ENCODE data around the gene RAET1G.
A peak's percentile ranks its signal among the peaks of the same experiment; 100 is the strongest.

Gene RAET1G

DNA sequence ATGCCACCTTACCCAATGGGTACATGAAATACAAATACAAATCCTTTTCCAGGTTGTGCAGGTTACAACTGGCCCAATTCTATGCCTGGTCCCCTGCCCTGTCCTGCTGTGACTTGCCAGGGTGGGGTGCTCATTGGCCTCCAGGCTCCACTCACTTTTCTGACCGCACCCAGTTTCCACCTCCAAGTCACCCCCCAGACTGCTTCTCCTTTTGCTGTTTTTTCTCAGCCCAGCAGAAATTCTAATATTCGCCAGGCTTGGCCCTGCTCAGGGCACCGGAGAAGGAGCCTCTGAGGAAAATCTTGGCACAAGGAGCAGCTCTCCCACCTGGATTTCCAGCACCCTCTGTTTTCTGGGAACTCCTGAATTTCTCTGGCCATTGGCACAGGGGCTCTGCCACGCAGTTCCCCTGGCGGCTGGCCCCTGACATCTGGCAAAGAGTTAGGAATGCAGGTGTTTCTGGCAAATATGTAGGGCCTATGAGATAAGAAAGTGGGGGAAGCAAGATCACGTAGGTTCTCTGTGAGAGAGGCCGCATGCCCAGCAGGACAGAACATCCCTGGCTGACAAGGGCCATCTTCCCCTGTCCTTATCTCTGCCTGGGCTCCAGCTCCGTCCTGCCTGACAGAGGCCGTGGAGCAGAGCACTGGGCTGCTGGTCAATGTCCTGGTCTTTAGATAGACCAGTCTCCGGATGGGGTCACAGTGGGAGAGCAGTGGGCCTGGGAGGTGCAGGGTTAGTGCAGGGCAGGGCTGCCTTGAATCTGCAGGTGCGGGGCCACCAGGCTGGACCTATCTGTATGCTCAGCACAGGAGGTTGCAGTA, 22.1 kb downstream of the RAET1G start:
- Histone ChIP-seq H3K4me1 (peaks cover 3% of the 10 kb centered on the region), H3K27me3 (no peaks in the 10 kb centered on the region), H3K36me3 (no peaks in the 10 kb centered on the region), H3K4me3 (ENCODE audit: low read depth, low read length) (no peak overlapping the region), H3K9me3 (no peaks in the 10 kb centered on the region)
- DNase-seq: no peak
- TF ChIP-seq, protein P1, sequence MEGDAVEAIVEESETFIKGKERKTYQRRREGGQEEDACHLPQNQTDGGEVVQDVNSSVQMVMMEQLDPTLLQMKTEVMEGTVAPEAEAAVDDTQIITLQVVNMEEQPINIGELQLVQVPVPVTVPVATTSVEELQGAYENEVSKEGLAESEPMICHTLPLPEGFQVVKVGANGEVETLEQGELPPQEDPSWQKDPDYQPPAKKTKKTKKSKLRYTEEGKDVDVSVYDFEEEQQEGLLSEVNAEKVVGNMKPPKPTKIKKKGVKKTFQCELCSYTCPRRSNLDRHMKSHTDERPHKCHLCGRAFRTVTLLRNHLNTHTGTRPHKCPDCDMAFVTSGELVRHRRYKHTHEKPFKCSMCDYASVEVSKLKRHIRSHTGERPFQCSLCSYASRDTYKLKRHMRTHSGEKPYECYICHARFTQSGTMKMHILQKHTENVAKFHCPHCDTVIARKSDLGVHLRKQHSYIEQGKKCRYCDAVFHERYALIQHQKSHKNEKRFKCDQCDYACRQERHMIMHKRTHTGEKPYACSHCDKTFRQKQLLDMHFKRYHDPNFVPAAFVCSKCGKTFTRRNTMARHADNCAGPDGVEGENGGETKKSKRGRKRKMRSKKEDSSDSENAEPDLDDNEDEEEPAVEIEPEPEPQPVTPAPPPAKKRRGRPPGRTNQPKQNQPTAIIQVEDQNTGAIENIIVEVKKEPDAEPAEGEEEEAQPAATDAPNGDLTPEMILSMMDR (IDR thresholded peaks at IDR 0.05; ENCODE audit: low read depth, low read length): no peak

DNA sequence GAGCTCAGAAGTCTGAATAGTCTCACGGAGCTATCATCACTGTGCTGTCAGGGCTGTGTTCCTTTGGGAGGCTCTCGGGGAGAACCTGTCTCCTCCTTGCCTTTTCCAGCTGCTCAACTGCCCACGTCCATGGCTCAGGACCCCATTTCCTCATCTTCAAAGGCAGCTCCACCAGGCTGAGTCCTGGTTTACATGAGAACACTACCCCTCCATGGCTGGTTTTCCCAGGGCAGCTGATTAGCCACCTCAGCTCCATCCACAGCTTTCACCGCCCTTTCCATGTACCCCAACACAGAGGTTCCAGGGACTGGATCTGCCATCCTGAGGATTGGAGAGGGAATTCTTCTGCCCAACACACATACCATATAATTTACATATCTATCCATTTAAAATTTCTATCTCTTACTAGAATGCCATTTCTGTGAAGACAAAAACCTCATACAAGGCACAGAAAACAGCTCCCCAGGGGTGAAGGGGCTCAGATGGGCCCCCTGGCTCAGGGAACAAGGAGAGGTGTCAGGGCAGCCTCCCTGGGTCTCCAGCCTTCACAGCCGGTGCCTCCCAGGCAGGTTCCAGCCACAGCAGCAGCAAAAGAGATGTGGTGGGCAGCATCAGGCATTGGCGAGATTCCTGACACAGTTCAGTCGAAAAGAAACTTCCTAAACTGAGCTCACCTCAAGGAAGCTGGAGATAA, 22.8 kb downstream of the RAET1G start:
- Histone ChIP-seq H3K4me1 (no peaks in the 10 kb centered on the region; the same call in 1 of the 2 replicates), H3K36me3 (no peaks in the 10 kb centered on the region), H3K9me3 (no peaks in the 10 kb centered on the region), H3K27me3 (no peaks in the 10 kb centered on the region), H3K4me3 (ENCODE audit: low read depth, low read length) (no peak overlapping the region)
- TF ChIP-seq, protein P1 (IDR thresholded peaks at IDR 0.05; ENCODE audit: low read depth, low read length): no peak
- DNase-seq: no peak

DNA sequence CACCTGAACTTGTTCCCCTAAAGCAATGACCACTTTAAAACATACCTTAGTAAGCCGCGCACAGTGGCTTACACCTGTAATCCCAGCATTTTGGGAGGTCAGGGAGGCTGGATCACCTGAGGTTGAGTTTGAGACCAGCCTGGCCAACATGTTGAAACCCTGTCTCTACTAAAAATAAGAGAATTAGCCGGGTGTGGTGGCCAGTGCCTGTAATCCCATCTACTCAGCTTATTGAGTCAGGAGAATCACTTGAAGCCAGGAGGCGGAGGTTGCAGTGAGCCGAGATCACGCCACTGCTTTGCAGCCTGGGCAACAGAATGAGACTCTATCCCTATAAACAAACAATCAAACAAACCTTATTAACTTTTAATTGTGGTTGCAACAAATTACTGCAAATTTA, 23.4 kb downstream of the RAET1G start:
- TF ChIP-seq, protein P1 (IDR thresholded peaks at IDR 0.05; ENCODE audit: low read depth, low read length): no peak
- H3K36me3 ChIP-seq: no peaks in the 10 kb centered on the region

DNA sequence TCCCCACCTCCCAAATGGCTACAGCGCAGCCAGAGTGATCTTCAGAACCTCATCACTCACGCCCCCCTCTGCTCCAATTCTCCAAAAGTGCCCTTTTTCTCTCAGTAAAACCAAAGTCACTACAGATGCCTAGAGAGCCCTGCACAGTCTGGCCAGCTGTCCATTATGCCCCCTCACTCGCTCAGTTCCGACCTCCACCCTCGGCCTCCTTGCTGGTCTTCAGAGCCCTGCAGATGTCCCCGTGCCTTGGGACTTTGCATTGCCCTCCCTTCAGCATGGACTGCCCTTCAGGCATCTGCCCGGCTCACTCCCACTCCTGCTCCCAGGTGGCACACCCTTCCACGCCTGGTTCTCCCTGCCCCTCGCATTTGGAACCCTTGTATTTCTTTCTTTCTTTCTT, 24.0 kb downstream of the RAET1G start:
- TF ChIP-seq, protein P1 (IDR thresholded peaks at IDR 0.05; ENCODE audit: low read depth, low read length): no peak
- Histone ChIP-seq H3K36me3 (no peaks in the 10 kb centered on the region), H3K9me3 (no peaks in the 10 kb centered on the region), H3K4me1 (no peaks in the 10 kb centered on the region; the same call in 1 of the 2 replicates), H3K27me3 (no peaks in the 10 kb centered on the region), H3K4me3 (ENCODE audit: low read depth, low read length) (no peak overlapping the region)
- no peak for DNase-seq

More for the DNA sequence above, 23.4 kb downstream of the RAET1G start:
- H3K9me3 ChIP-seq: no peaks in the 10 kb centered on the region
- H3K27me3 ChIP-seq: no peaks in the 10 kb centered on the region
- H3K4me3 ChIP-seq (ENCODE audit: low read depth, low read length): no peak overlapping the region
- H3K4me1 ChIP-seq: no peaks in the 10 kb centered on the region; the same call in 1 of the 2 replicates
- DNase-seq: no peak

DNA sequence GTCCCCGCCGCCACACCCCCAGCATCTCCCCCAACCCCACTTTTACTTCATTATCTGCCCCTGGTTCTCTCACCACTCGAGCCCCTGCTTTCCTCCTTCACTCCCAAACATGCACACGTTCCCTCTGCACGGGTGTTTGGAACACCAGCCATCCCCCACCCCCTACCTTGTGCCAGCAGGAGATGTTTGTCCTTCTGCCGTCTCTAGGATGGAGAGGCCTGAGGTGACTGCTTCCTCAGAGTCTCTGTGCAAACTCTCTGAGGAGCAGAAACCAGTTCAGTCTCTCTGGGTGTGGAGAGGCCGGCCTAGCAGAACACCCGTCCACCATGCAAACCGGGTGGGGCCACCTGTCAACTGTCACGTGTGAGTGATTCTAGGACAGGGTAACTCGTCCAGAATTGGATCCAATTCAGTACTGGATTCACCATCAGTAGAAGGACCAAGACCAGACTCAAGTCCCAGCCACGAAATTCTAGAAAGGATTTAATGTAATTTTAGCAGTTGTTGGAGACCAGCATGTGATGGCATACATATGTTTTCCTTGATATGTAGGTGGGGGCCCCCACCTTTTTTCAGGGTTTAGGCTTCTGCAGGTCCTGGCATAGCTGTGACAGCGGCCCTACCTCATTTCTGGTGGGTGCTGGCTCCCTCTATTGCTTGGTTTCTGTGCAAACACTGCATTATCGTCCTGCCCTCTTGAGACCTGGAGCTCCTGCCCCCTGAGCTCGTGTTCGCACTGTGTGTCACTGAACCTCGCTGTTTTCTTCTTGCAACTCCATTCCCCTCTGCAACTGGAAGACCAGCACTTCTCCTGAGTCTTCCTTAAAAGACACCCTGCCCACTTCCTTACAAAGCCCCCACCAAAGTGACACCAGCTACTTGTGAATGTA, 24.8 kb downstream of the RAET1G start, which contains the start of gene RAET1E:
Gene RAET1E, minus strand, starts transcription at position 259 of the 890 bp plus-strand sequence. CDS start 7,212 bp downstream, outside the sequence.
- H3K36me3 ChIP-seq: no peaks in the 10 kb centered on the region
- no peak within 1 kb of the TSS for H3K4me3 ChIP-seq (ENCODE audit: low read depth, low read length)
- TF ChIP-seq, protein P1 (IDR thresholded peaks at IDR 0.05; ENCODE audit: low read depth, low read length): peak; percentile 27
- H3K4me1 ChIP-seq: no peaks in the 10 kb centered on the region; the same call in 1 of the 2 replicates
- DNase-seq: no peak
- H3K27me3 ChIP-seq: no peaks in the 10 kb centered on the region
- no peaks in the 10 kb centered on the region for H3K9me3 ChIP-seq

Data from BE2C (cell line).